ENCODE measurements around the gene BHMT.
"Not testable (repeated sequence)": the region's sequence is repeated elsewhere in the genome, so short reads cannot be mapped to it uniquely, and the experiment has no call there.

The BHMT gene

DNA sequence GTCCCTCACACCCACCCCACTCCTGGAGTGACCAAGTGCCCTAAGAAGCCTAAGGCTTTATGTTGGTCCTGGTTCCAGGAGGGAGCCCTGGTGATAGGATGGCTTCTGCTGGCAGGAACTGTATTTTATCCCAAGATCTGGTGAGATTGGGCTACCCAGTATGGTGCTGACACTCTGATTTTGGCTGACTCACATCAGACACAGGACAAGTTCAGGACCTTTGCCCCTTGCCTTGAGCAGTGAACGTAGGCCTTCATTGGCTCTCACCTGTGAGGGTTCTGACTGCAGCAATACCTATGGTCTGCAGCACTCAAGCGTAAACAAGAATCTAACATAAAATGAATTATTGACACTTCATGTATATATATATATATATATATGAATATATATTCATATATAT is 25.0 kb downstream of the BHMT start:
- no peaks in the 10 kb centered on the region for H3K27me3 ChIP-seq (ENCODE audit: control insufficient read depth, insufficient read depth, low read length, poor library complexity, severe bottlenecking)
- H3K27ac ChIP-seq (ENCODE audit: insufficient read depth, low read depth, low read length, poor library complexity, severe bottlenecking): no peak overlapping the region
- H3K4me3 ChIP-seq (ENCODE audit: insufficient read depth, low read depth, low read length): no peak overlapping the region
- no peaks in the 10 kb centered on the region for H3K9me3 ChIP-seq (ENCODE audit: control insufficient read depth, low read length)
- 89 to 96% methylated on average over 1 to 2 of the region's 2 CpGs for WGBS, 2 experiments
- peaks cover 3% of the 10 kb centered on the region for H3K4me1 ChIP-seq (ENCODE audit: control insufficient read depth, insufficient read depth, low read length)
- H3K36me3 ChIP-seq (ENCODE audit: control insufficient read depth, insufficient read depth, low read length): no peaks in the 10 kb centered on the region

DNA sequence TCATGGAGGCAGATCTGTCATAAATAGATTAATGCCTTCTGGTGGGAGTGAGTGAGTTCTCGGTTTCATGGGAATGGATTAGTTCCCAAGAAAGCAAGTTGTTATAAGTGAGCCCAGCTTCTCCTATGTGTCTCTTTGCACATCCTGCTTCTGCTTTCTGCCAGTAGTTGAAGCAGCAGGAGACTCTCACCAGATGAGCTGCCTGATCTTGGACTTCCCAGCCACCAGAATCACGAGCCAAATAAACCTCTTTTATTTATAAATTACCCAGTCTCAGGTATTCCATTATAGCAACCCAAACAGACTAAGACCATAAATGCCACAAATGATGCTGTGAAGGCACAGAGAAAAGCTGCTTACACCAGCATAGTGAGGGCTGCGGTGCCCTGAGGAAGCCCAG is 28.9 kb downstream of the BHMT start:
- Histone ChIP-seq H3K27ac (ENCODE audit: insufficient read depth, low read depth, low read length, poor library complexity, severe bottlenecking) (no peak overlapping the region), H3K4me3 (ENCODE audit: insufficient read depth, low read depth, low read length) (no peak overlapping the region), H3K36me3 (ENCODE audit: control insufficient read depth, insufficient read depth, low read length) (no peaks in the 10 kb centered on the region), H3K27me3 (ENCODE audit: control insufficient read depth, insufficient read depth, low read length, poor library complexity, severe bottlenecking) (no peaks in the 10 kb centered on the region), H3K9me3 (ENCODE audit: control insufficient read depth, low read length) (no peaks in the 10 kb centered on the region), H3K4me1 (ENCODE audit: control insufficient read depth, insufficient read depth, low read length) (no peaks in the 10 kb centered on the region)
- WGBS, 2 experiments: 93 to 96% methylated on average over 3 of the region's 3 CpGs

DNA sequence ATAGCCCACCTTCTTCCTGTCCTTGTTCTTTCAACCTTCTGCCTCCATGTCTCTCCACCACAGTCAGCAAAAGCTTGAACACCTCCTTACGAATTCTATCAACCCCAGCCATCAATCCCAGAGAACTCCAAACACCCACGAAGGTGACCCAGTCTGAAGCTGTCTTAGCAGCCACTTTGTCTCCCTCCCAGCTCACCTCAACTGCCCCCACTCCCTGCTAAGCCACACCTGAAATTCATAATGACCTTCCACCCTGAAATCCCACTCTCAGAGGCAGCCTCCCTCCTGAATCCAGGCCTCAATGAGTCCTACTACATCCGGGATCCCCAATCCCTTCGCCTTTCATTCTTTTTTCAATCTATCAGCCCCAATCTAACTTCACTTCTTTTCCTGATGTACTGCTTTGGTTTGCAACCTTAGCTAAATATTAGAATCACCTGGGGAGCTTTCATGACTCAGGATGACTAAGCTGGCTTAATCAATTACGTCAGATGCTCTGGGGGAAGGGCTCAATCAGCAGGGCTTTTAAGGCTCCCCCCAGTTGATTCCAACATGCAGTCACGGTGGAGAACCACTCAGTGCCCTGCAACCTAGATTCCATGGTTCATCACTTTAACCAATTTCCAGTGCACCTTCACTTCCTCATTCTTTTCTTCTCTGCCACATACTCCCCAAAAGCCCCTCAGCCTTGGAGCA is 32.2 kb downstream of the BHMT start:
- 87 to 90% methylated on average over 6 of the region's 6 CpGs for WGBS, 2 experiments
- Histone ChIP-seq H3K36me3 (ENCODE audit: control insufficient read depth, insufficient read depth, low read length) (no peaks in the 10 kb centered on the region), H3K9me3 (ENCODE audit: control insufficient read depth, low read length) (no peaks in the 10 kb centered on the region), H3K4me1 (ENCODE audit: control insufficient read depth, insufficient read depth, low read length) (no peaks in the 10 kb centered on the region), H3K27me3 (ENCODE audit: control insufficient read depth, insufficient read depth, low read length, poor library complexity, severe bottlenecking) (no peaks in the 10 kb centered on the region), H3K4me3 (ENCODE audit: insufficient read depth, low read depth, low read length) (no peak overlapping the region), H3K27ac (ENCODE audit: insufficient read depth, low read depth, low read length, poor library complexity, severe bottlenecking) (no peak overlapping the region)

DNA sequence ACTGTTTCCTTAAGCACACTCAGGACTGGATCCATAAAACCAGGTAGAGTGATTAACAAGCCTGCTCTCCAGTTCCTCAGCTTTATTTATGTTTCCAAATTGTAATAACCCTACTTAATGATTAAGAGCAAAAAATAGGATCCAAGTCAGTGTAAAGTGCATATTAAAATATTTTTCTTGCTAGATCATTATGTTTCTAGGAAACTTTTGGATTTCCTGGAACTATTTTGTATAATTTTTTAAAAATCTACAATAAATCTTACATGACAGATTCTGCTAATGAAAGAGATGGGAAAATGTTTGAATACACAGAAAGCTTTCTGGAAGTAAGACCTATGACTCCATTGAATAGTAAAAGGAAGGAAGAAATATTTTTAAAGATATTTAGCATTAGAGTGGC is 35.5 kb downstream of the BHMT start:
- H3K36me3 ChIP-seq (ENCODE audit: control insufficient read depth, insufficient read depth, low read length): no peaks in the 10 kb centered on the region
- no peak overlapping the region for H3K4me3 ChIP-seq (ENCODE audit: insufficient read depth, low read depth, low read length)
- no peak overlapping the region for H3K27ac ChIP-seq (ENCODE audit: insufficient read depth, low read depth, low read length, poor library complexity, severe bottlenecking)
- H3K27me3 ChIP-seq (ENCODE audit: control insufficient read depth, insufficient read depth, low read length, poor library complexity, severe bottlenecking): no peaks in the 10 kb centered on the region
- H3K4me1 ChIP-seq (ENCODE audit: control insufficient read depth, insufficient read depth, low read length): no peaks in the 10 kb centered on the region
- H3K9me3 ChIP-seq (ENCODE audit: control insufficient read depth, low read length): no peaks in the 10 kb centered on the region

DNA sequence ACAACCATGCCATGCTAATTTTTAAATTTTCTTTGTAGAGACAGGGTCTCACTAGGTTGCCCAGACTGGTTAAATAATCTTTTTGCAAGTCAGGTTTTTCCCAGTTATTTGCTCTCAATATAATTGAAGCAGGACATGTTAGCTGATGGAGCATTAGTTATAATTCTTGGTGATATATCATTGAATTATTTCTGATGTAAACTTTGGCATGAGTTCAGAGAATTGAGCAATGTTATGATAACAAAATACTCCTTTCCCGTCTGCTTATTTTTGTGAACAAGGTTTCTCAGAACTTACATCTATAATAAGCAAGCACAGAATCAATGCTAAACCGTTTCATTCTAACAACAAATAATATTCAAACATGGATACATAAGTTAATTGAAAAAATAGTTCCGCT is 37.8 kb downstream of the BHMT start:
- H3K27ac ChIP-seq (ENCODE audit: insufficient read depth, low read depth, low read length, poor library complexity, severe bottlenecking): no peak overlapping the region
- no peaks in the 10 kb centered on the region for H3K4me1 ChIP-seq (ENCODE audit: control insufficient read depth, insufficient read depth, low read length)
- 84 to 94% methylated on average over 3 of the region's 3 CpGs for WGBS, 2 experiments
- H3K36me3 ChIP-seq (ENCODE audit: control insufficient read depth, insufficient read depth, low read length): no peaks in the 10 kb centered on the region
- H3K9me3 ChIP-seq (ENCODE audit: control insufficient read depth, low read length): no peaks in the 10 kb centered on the region
- H3K4me3 ChIP-seq (ENCODE audit: insufficient read depth, low read depth, low read length): no peak overlapping the region
- H3K27me3 ChIP-seq (ENCODE audit: control insufficient read depth, insufficient read depth, low read length, poor library complexity, severe bottlenecking): no peaks in the 10 kb centered on the region

DNA sequence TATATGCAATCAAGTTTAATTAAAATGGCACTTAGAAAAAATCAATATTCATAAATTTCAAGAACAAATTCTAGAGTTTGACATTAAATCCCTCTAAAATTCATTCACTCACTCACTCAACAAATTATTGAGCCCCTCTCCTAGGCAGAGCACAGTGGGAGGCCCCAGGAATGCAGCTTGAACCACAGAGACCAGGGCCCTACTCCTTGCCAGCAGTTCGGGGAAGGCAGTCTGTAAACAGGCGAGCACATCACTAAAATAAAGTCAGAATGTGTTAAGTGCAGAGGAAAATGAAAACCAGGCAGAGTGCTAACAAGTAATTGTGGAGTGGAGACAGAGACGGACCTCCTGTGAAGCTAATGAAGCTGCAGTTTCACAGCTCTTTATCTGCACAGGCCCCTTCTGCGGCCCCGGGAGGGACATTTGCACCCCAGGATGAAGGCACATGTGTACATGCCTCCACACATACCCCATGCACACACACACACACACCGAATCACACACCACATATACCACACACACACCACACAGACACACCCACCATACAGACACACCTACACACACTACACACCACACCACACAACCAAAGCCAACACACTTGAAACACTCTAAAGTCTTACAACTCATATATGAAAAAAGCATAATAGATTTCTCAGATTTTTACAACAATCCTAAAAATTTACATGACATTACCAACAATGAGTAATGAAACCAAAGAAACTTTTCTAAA is 40.5 kb downstream of the BHMT start:
- H3K9me3 ChIP-seq (ENCODE audit: control insufficient read depth, low read length): no peaks in the 10 kb centered on the region
- H3K27ac ChIP-seq (ENCODE audit: insufficient read depth, low read depth, low read length, poor library complexity, severe bottlenecking): no peak overlapping the region
- no peaks in the 10 kb centered on the region for H3K36me3 ChIP-seq (ENCODE audit: control insufficient read depth, insufficient read depth, low read length)
- no peaks in the 10 kb centered on the region for H3K4me1 ChIP-seq (ENCODE audit: control insufficient read depth, insufficient read depth, low read length)
- no peak overlapping the region for H3K4me3 ChIP-seq (ENCODE audit: insufficient read depth, low read depth, low read length)
- 76 to 77% methylated on average over 6 of the region's 6 CpGs for WGBS, 2 experiments
- no peaks in the 10 kb centered on the region for H3K27me3 ChIP-seq (ENCODE audit: control insufficient read depth, insufficient read depth, low read length, poor library complexity, severe bottlenecking)

DNA sequence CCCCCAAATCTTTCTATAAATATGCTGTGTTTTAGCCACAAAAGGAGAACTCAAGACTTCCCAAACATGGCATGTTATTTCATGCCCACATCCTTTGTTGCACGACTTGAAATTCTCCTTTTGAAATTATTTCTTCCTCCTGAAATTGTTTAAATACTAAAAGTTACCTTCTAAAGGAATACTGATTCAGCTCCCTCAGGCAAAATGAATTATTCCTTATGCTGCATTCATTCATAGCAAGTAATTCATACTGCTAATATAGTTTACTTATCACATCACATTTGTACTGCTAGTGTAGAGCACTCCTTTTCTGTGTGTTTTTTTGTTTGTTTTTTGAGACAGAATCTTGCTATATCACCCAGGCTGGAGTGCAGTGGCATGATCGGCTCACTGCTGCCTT is 45.7 kb downstream of the BHMT start:
- WGBS, 2 experiments: 91 to 92% methylated on average over 2 of the region's 2 CpGs
- Histone ChIP-seq H3K27ac (ENCODE audit: insufficient read depth, low read depth, low read length, poor library complexity, severe bottlenecking) (no peak overlapping the region), H3K27me3 (ENCODE audit: control insufficient read depth, insufficient read depth, low read length, poor library complexity, severe bottlenecking) (no peaks in the 10 kb centered on the region), H3K4me1 (ENCODE audit: control insufficient read depth, insufficient read depth, low read length) (no peaks in the 10 kb centered on the region), H3K36me3 (ENCODE audit: control insufficient read depth, insufficient read depth, low read length) (no peaks in the 10 kb centered on the region), H3K9me3 (ENCODE audit: control insufficient read depth, low read length) (no peaks in the 10 kb centered on the region), H3K4me3 (ENCODE audit: insufficient read depth, low read depth, low read length) (no peak overlapping the region)

DNA sequence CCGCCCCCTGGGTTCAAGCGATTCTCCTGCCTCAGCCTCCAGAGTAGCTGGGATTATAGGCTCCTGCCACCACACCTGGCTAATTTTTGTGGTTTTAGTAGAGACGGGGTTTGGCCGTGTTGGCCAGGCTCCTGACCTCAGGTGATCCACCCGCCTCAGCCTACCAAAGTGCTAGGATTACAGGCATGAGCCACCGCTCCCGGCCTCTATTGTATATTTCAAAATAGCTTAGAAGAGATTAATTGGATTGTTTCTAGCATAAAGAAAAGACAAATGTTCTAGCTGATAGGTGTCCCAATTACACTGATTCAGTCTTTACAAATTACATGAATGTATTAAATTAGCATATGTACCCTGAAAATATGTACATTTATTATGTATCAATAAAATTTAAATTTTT is 50.0 kb downstream of the BHMT start:
- not testable (repeated sequence) for H3K4me1 ChIP-seq (ENCODE audit: control insufficient read depth, insufficient read depth, low read length); H3K27me3 ChIP-seq (ENCODE audit: control insufficient read depth, insufficient read depth, low read length, poor library complexity, severe bottlenecking); H3K9me3 ChIP-seq (ENCODE audit: control insufficient read depth, low read length); H3K36me3 ChIP-seq (ENCODE audit: control insufficient read depth, insufficient read depth, low read length); H3K4me3 ChIP-seq (ENCODE audit: insufficient read depth, low read depth, low read length); H3K27ac ChIP-seq (ENCODE audit: insufficient read depth, low read depth, low read length, poor library complexity, severe bottlenecking)
- WGBS, 2 experiments: 91 to 92% methylated on average over 7 of the region's 7 CpGs

DNA sequence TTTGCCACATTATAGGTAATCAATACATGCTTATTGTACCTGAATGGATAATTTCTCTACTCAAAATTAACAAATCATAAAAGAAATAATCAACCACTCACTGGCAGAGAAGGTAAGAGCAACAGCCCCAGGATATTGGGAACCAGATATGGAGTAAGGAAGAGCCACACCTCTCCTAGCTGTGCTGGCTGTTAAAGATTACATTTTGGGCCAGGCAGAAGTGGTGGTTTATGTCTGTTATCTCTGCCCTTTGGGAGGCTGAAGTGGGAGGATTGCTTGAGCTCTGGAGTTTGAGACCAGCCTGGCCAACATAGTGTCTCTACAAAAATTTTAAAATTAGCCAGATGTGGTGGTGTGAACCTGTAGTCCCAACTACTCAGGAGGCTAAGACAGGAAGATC is 56.4 kb downstream of the BHMT start:
- Histone ChIP-seq H3K4me3 (ENCODE audit: insufficient read depth, low read depth, low read length) (no peak overlapping the region), H3K9me3 (ENCODE audit: control insufficient read depth, low read length) (no peaks in the 10 kb centered on the region), H3K27ac (ENCODE audit: insufficient read depth, low read depth, low read length, poor library complexity, severe bottlenecking) (no peak overlapping the region), H3K27me3 (ENCODE audit: control insufficient read depth, insufficient read depth, low read length, poor library complexity, severe bottlenecking) (no peaks in the 10 kb centered on the region), H3K4me1 (ENCODE audit: control insufficient read depth, insufficient read depth, low read length) (peaks cover 5% of the 10 kb centered on the region), H3K36me3 (ENCODE audit: control insufficient read depth, insufficient read depth, low read length) (no peaks in the 10 kb centered on the region)

DNA sequence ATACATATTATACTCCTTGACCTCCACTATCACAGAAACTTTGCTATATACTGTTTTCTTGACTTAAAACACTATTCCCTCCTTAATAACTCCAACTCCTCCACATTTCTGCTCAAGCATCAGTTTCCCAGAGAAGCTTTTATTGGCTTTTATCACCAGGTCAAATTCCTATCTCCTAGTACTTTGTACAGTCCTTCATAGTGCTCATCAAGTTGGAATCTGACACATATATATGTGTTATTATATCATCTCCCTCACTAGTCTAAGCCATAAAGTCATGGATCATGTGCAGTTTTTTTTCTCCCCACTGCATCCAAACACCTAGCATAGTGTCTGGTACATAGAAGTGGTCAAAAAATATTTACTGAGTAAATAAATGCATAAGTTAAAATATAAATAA is 59.1 kb downstream of the BHMT start:
- H3K4me3 ChIP-seq (ENCODE audit: insufficient read depth, low read depth, low read length): no peak overlapping the region
- H3K27ac ChIP-seq (ENCODE audit: insufficient read depth, low read depth, low read length, poor library complexity, severe bottlenecking): no peak overlapping the region
- peaks cover 5% of the 10 kb centered on the region for H3K4me1 ChIP-seq (ENCODE audit: control insufficient read depth, insufficient read depth, low read length)
- H3K27me3 ChIP-seq (ENCODE audit: control insufficient read depth, insufficient read depth, low read length, poor library complexity, severe bottlenecking): no peaks in the 10 kb centered on the region
- H3K36me3 ChIP-seq (ENCODE audit: control insufficient read depth, insufficient read depth, low read length): no peaks in the 10 kb centered on the region
- no peaks in the 10 kb centered on the region for H3K9me3 ChIP-seq (ENCODE audit: control insufficient read depth, low read length)
